ENCODE measurements around the gene OPN3.

DNA sequence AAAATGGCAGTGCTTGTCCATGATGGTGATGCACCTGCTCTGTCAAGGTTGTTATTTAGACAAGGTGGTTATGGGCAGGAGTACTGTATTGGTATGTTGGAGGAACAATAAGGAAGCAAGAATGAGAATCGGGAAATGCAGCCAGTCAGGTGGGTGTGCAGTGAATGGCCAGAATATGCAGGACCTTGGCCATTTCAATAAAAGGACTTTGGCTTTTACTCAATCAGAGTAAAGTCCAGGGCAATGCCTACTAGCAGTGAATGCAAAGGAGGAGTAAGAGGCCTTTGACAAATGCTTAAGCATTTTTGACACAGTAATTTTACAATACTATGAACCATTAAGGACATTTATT lies 2.4 kb upstream of the OPN3 start:
- TF ChIP-seq CTCF (IDR thresholded peaks at IDR 0.05; ENCODE audit: low read depth, low read length) (no peak), MYC (IDR thresholded peaks at IDR 0.05; ENCODE audit: low read depth, low read length) (no peak), POLR2A (IDR thresholded peaks at IDR 0.05; ENCODE audit: extremely low read depth, insufficient read length) (no peak)
- TF ChIP-seq, protein P1, sequence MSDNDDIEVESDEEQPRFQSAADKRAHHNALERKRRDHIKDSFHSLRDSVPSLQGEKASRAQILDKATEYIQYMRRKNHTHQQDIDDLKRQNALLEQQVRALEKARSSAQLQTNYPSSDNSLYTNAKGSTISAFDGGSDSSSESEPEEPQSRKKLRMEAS (IDR thresholded peaks at IDR 0.05; ENCODE audit: low read depth, low read length) = no peak

All from NB4 (cell line).